ENCODE results near the gene TM9SF4. TPM values are rescaled to one million over a fixed set of nuclear protein-coding genes. Genes with fewer than 3 reads are reported as not detected.
A peak's percentile ranks its signal among the peaks of the same experiment; 100 is the strongest.
"Not testable (repeated sequence)": the region's sequence is repeated elsewhere in the genome, so short reads cannot be mapped to it uniquely, and the experiment has no call there.

Gene TM9SF4
- polyA plus RNA-seq, 1 donor (not counting 4 experiments of a cell fraction or from before 2014, with no cell fraction given): 49.4 TPM

- Histone ChIP-seq H3K36me3 (ENCODE audit: control insufficient read depth in 2 of 2, extremely low read depth in 1 of 2, insufficient read depth in 2 of 2, low read length in 2 of 2) (peaks cover 36% of the 10 kb centered on the region in 2 experiments), H3K27me3 (ENCODE audit: control insufficient read depth, extremely low read depth, insufficient read depth, low read length) (no peaks in the 10 kb centered on the region)
- dilution Hi-C loops (cut with MboI; ENCODE audit: extremely low pct_ligation_motif_present, low sequenced_read_pairs): no loop called here
Measured at GRCh38 chr20:32195581-32195980, 86.1 kb downstream of the TM9SF4 start.

GRCh38 chr20:32196613-32197012 is 87.1 kb downstream of the TM9SF4 start:
- H3K9me3 ChIP-seq (ENCODE audit: control insufficient read depth, low read depth, low read length); H3K9ac ChIP-seq (ENCODE audit: control insufficient read depth, extremely low read depth, insufficient read depth, low read length); H3K4me3 ChIP-seq (ENCODE audit: control insufficient read depth in 2 of 3, extremely low read depth in 1 of 3, insufficient read depth in 2 of 3, low read depth in 1 of 3, low read length in 3 of 3); H2AFZ ChIP-seq (ENCODE audit: control insufficient read depth, low read length); H3K27ac ChIP-seq (ENCODE audit: control insufficient read depth, insufficient read depth, low read length); H3K4me2 ChIP-seq (ENCODE audit: control insufficient read depth, extremely low read depth, insufficient read depth, low read depth, low read length); dilution Hi-C loops (cut with MboI; ENCODE audit: extremely low pct_ligation_motif_present, low sequenced_read_pairs); FAIRE-seq; H3K9me1 ChIP-seq (ENCODE audit: control insufficient read depth, extremely low read depth, insufficient read depth, low read length); H3K27me3 ChIP-seq (ENCODE audit: control insufficient read depth, extremely low read depth, insufficient read depth, low read length); DNase-seq (ENCODE audit: low read depth, low spot score); H3K4me1 ChIP-seq (ENCODE audit: control insufficient read depth, extremely low read depth, insufficient read depth, low read length); H4K20me1 ChIP-seq (ENCODE audit: control insufficient read depth, extremely low read depth, insufficient read depth, low read length): not testable (repeated sequence)
- H3K79me2 ChIP-seq (ENCODE audit: control insufficient read depth, insufficient read depth, low read length): peaks cover 30% of the 10 kb centered on the region
- H3K36me3 ChIP-seq (ENCODE audit: control insufficient read depth in 2 of 2, extremely low read depth in 1 of 2, insufficient read depth in 2 of 2, low read length in 2 of 2): peaks cover 39 to 44% of the 10 kb centered on the region in 2 experiments

More at GRCh38 chr20:32195581-32195980, 86.1 kb downstream of the TM9SF4 start:
- no peaks in the 10 kb centered on the region for H3K9me1 ChIP-seq (ENCODE audit: control insufficient read depth, extremely low read depth, insufficient read depth, low read length)
- no peak overlapping the region for H3K4me2 ChIP-seq (ENCODE audit: control insufficient read depth, extremely low read depth, insufficient read depth, low read depth, low read length)
- FAIRE-seq (no peak), DNase-seq (ENCODE audit: low read depth, low spot score) (no peak)
- H3K27ac ChIP-seq (ENCODE audit: control insufficient read depth, insufficient read depth, low read length): no peak overlapping the region
- peaks cover 6% of the 10 kb centered on the region for H4K20me1 ChIP-seq (ENCODE audit: control insufficient read depth, extremely low read depth, insufficient read depth, low read length)
- no peak overlapping the region for H2AFZ ChIP-seq (ENCODE audit: control insufficient read depth, low read length)
- TF ChIP-seq EZH2 (IDR thresholded peaks at IDR 0.05; ENCODE audit: low read length) (no peak), CTCF (optimal IDR thresholded peaks at IDR 0.05 in 1 of 3, IDR thresholded peaks at IDR 0.05 in 1 of 3, conservative IDR thresholded peaks at IDR 0.05 in 1 of 3; ENCODE audit: extremely low read depth in 1 of 3, insufficient read depth in 2 of 3, low read length in 3 of 3) (no peak)
- H3K9ac ChIP-seq (ENCODE audit: control insufficient read depth, extremely low read depth, insufficient read depth, low read length): no peak overlapping the region
- peaks cover 20% of the 10 kb centered on the region for H3K79me2 ChIP-seq (ENCODE audit: control insufficient read depth, insufficient read depth, low read length)
- H3K4me1 ChIP-seq (ENCODE audit: control insufficient read depth, extremely low read depth, insufficient read depth, low read length): no peaks in the 10 kb centered on the region
- H3K4me3 ChIP-seq (ENCODE audit: control insufficient read depth in 2 of 3, extremely low read depth in 1 of 3, insufficient read depth in 2 of 3, low read depth in 1 of 3, low read length in 3 of 3): no peak overlapping the region
- H3K9me3 ChIP-seq (ENCODE audit: control insufficient read depth, low read depth, low read length): no peaks in the 10 kb centered on the region

GRCh38 chr20:32197136-32197535 is 87.6 kb downstream of the TM9SF4 start:
- Histone ChIP-seq H3K36me3 (ENCODE audit: control insufficient read depth in 2 of 2, extremely low read depth in 1 of 2, insufficient read depth in 2 of 2, low read length in 2 of 2) (peaks cover 41 to 47% of the 10 kb centered on the region in 2 experiments), H3K79me2 (ENCODE audit: control insufficient read depth, insufficient read depth, low read length) (peaks cover 34% of the 10 kb centered on the region)
- peak in 1 of 3 experiments; percentile 5 for TF ChIP-seq CTCF (optimal IDR thresholded peaks at IDR 0.05 in 1 of 3, IDR thresholded peaks at IDR 0.05 in 1 of 3, conservative IDR thresholded peaks at IDR 0.05 in 1 of 3; ENCODE audit: extremely low read depth in 1 of 3, insufficient read depth in 2 of 3, low read length in 3 of 3)
- H2AFZ ChIP-seq (ENCODE audit: control insufficient read depth, low read length); H3K27me3 ChIP-seq (ENCODE audit: control insufficient read depth, extremely low read depth, insufficient read depth, low read length); H3K27ac ChIP-seq (ENCODE audit: control insufficient read depth, insufficient read depth, low read length); H3K4me2 ChIP-seq (ENCODE audit: control insufficient read depth, extremely low read depth, insufficient read depth, low read depth, low read length); H3K4me1 ChIP-seq (ENCODE audit: control insufficient read depth, extremely low read depth, insufficient read depth, low read length); H3K4me3 ChIP-seq (ENCODE audit: control insufficient read depth in 2 of 3, extremely low read depth in 1 of 3, insufficient read depth in 2 of 3, low read depth in 1 of 3, low read length in 3 of 3); DNase-seq (ENCODE audit: low read depth, low spot score); H4K20me1 ChIP-seq (ENCODE audit: control insufficient read depth, extremely low read depth, insufficient read depth, low read length); H3K9me3 ChIP-seq (ENCODE audit: control insufficient read depth, low read depth, low read length); dilution Hi-C loops (cut with MboI; ENCODE audit: extremely low pct_ligation_motif_present, low sequenced_read_pairs); H3K9me1 ChIP-seq (ENCODE audit: control insufficient read depth, extremely low read depth, insufficient read depth, low read length); FAIRE-seq; H3K9ac ChIP-seq (ENCODE audit: control insufficient read depth, extremely low read depth, insufficient read depth, low read length): not testable (repeated sequence)

Measured in keratinocyte (primary cell).